ENCODE measurements around the gene NEDD4L.

Gene NEDD4L

DNA sequence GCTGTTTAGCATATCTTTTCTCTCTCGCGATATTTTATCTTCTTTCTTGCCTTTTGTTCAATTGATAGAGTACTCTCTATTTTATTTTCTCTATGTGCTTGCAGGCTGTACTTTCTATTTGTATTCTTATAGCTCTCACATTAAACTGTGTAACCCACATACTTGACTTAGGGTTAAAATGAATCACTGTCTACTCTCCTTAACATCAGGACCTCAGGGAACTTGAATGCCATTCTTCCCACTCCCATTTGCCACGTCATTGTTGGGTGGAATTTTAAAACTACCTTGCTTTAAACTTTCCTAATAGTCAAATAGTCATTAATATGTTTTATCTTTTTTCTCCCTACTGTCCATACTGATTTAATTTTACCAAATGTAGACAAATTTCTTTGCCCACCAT, 315.2 kb downstream of the NEDD4L start:
- no peak overlapping the region for H3K4me2 ChIP-seq
- H3K4me1 ChIP-seq = peaks cover 37% of the 10 kb centered on the region
- H3K27ac ChIP-seq = no peak overlapping the region
- H3K36me3 ChIP-seq = no peaks in the 10 kb centered on the region; the same call in 1 of the 2 replicates
- no peaks in the 10 kb centered on the region for H4K20me1 ChIP-seq
- no peaks in the 10 kb centered on the region for H3K27me3 ChIP-seq
- H3K4me3 ChIP-seq = no peak overlapping the region
- H3K9ac ChIP-seq = no peak overlapping the region
- no peak for TF ChIP-seq Cebpa-rat (IDR thresholded peaks at IDR 0.05)
- no peaks in the 10 kb centered on the region for H3K9me3 ChIP-seq

DNA sequence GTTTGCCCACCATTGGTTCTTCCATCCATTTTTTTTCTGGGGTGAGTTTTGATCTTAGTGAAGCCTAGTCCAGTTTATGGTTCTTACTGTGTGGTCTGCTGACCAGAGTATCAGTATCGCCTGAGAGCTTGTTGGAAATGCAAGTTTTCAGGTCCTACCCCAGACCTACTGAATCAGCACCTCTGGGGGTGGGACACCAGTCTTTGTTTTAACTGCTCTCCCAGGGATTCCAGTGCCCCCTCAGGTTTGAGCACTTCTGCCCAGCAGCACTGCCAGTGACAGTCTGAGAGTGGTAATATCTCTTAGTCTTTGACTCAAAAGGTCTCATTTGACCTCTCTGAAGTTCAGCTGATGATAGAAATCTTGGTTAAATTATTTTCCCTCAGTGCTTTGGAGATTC, 315.6 kb downstream of the NEDD4L start:
- no peak overlapping the region for H3K4me3 ChIP-seq
- H4K20me1 ChIP-seq = no peaks in the 10 kb centered on the region
- no peak overlapping the region for H3K4me2 ChIP-seq
- peaks cover 37% of the 10 kb centered on the region for H3K4me1 ChIP-seq
- H3K9ac ChIP-seq = no peak overlapping the region
- H3K36me3 ChIP-seq = no peaks in the 10 kb centered on the region; the same call in 1 of the 2 replicates
- H3K27me3 ChIP-seq = no peaks in the 10 kb centered on the region
- no peak overlapping the region for H3K27ac ChIP-seq
- no peaks in the 10 kb centered on the region for H3K9me3 ChIP-seq
- TF ChIP-seq Cebpa-rat (IDR thresholded peaks at IDR 0.05) = no peak

DNA sequence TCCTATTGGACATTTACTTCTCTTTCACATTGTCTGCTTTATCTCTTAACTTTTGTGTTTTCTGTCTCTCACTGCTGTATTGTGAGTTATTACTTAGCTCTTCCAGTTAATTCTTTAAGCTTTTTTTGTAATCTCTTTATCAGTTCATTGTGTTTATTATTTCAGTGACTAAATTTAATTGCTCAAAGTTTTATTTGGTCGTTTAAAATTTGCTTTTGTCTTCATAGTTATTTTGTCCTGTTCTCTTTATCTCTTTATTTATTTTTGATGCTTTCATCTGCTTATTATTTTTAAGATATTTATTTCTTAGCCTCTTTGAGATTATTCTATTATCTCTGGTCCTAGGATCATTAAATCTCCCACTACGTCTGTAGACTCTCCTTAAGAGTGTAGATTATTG, 316.3 kb downstream of the NEDD4L start:
- no peak overlapping the region for H3K27ac ChIP-seq
- H4K20me1 ChIP-seq = no peaks in the 10 kb centered on the region
- H3K4me1 ChIP-seq = peaks cover 38% of the 10 kb centered on the region
- H3K27me3 ChIP-seq = no peaks in the 10 kb centered on the region
- no peak overlapping the region for H3K9ac ChIP-seq
- H3K4me3 ChIP-seq = no peak overlapping the region
- no peak for TF ChIP-seq Cebpa-rat (IDR thresholded peaks at IDR 0.05)
- no peak overlapping the region for H3K4me2 ChIP-seq
- peaks cover 6% of the 10 kb centered on the region for H3K36me3 ChIP-seq
- H3K9me3 ChIP-seq = no peaks in the 10 kb centered on the region

DNA sequence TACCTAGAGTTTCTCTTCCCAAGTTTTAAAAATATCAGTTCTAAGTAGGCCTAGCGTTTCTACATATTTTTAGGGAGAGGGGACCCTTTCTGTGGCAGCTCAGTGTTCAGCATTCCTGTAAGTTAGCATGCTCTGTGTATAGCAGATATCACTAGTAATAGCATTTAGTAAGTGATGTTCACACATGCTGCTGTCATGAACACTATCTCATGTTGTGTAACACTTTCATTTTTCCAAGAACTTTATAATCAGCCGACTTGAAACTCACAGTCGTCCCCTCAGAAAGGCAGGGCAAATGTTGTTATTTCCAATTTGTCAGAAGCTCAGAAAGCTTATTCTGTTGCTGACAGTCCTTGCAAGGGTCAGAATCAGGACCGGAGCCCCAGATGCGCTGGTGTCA, 317.2 kb downstream of the NEDD4L start:
- Histone ChIP-seq H3K9ac (no peak overlapping the region), H3K4me1 (peaks cover 41% of the 10 kb centered on the region), H3K4me3 (no peak overlapping the region), H3K4me2 (peak overlapping the region; percentile 68), H4K20me1 (no peaks in the 10 kb centered on the region), H3K36me3 (peaks cover 12% of the 10 kb centered on the region), H3K27me3 (no peaks in the 10 kb centered on the region), H3K9me3 (no peaks in the 10 kb centered on the region), H3K27ac (no peak overlapping the region)
- TF ChIP-seq Cebpa-rat (IDR thresholded peaks at IDR 0.05) = no peak

DNA sequence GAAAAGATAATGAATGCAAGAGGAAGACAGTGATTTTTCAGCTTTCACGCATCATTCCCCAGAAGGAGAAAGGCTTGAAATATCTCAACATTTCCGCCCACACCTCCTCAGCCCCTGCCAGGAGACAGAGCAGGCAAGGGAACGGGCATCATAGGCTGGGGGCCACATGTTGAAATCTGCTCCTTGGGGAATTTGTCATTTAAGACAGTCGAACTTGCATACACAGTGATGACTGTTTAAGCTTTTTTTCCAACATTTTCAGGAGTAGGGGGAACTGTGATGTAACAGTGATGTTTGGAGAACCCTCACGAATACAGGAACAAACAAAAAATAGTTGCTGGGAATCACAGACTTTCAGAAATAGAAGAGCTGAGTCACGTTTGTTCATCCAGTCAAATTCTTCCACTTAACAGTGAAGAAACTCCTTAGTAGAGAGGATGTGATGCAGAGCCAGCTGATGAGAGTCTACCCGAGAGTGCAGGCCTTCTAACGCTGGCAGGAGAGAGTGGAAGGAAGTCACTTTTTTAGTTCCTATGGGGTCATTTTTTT, 318.1 kb downstream of the NEDD4L start:
- Histone ChIP-seq H3K27me3 (no peaks in the 10 kb centered on the region), H3K36me3 (peaks cover 21% of the 10 kb centered on the region), H4K20me1 (no peaks in the 10 kb centered on the region), H3K27ac (peak overlapping the region; percentile 23; the same call in 1 of the 2 replicates), H3K9ac (peak overlapping the region; percentile 3; the same call in 1 of the 2 replicates), H3K4me3 (no peak overlapping the region; the same call in 1 of the 2 replicates), H3K4me2 (peak overlapping the region; percentile 68), H3K9me3 (no peaks in the 10 kb centered on the region), H3K4me1 (peaks cover 47% of the 10 kb centered on the region)
- no peak for TF ChIP-seq Cebpa-rat (IDR thresholded peaks at IDR 0.05)

DNA sequence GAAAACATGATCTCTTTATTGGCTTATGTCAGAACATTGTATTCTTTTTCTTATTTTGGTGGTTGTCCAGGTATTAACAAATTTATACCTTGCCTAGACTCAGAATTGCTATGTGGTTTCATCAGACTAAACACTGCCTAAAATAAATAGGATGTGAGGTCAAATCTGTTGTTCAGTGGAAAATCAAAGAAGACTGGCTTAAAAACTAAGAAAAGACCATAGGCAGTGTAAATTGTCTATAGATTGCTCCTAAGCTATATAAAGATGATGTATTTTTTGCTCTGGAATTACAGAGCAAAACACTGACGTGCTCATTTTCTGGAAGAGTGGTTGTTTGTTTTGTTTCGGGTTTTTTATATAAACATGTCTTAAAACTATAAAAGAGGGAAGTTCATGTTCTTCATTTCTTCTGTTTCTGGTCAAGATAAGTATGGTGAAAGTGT, 318.8 kb downstream of the NEDD4L start:
- no peaks in the 10 kb centered on the region for H4K20me1 ChIP-seq
- no peaks in the 10 kb centered on the region for H3K9me3 ChIP-seq
- no peak overlapping the region for H3K9ac ChIP-seq
- no peak for TF ChIP-seq Cebpa-rat (IDR thresholded peaks at IDR 0.05)
- peak overlapping the region; percentile 68 for H3K4me2 ChIP-seq
- peaks cover 24% of the 10 kb centered on the region for H3K36me3 ChIP-seq
- no peaks in the 10 kb centered on the region for H3K27me3 ChIP-seq
- no peak overlapping the region for H3K4me3 ChIP-seq
- H3K4me1 ChIP-seq = peaks cover 55% of the 10 kb centered on the region
- H3K27ac ChIP-seq = no peak overlapping the region

DNA sequence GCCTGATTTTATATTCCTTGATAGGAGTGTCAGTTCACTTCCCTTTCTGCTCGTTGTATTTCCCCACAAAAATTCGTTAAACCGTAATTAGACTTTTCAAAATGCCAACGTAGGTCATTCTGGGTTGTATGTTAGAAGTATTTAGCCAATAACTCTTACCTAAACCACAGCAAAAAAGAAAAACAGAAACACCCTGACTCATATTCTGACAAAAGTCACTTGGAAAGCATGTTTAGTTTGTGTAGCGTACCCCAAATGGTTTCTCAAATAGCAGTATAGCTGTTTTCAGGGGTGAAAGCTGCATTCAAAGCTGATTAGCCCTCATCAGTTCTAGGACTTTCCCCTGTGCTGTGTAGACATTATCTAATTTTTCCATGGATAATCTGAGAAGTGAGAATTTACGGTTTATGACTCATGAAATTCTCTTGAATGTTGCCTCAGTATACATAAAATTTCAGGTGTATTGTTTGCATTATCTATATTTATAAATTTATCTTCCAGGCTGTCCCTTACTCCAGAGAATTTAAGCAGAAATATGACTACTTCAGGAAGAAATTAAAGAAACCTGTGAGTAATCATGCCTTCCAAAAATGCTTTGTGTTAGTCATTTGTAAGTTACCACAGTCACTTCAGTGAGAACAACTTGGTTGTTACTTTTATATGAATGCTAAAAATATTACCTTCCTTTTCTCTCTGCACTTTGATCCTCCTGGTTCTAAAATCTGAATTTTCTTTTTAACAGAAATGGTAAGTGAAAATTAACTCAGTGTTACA, 319.9 kb downstream of the NEDD4L start:
- no peaks in the 10 kb centered on the region for H3K27me3 ChIP-seq
- H4K20me1 ChIP-seq = no peaks in the 10 kb centered on the region
- H3K4me3 ChIP-seq = no peak overlapping the region
- H3K4me1 ChIP-seq = peaks cover 66% of the 10 kb centered on the region
- no peak overlapping the region for H3K9ac ChIP-seq
- H3K27ac ChIP-seq = no peak overlapping the region
- H3K9me3 ChIP-seq = no peaks in the 10 kb centered on the region
- TF ChIP-seq Cebpa-rat (IDR thresholded peaks at IDR 0.05) = no peak
- H3K4me2 ChIP-seq = peak overlapping the region; percentile 68
- peaks cover 27% of the 10 kb centered on the region for H3K36me3 ChIP-seq

DNA sequence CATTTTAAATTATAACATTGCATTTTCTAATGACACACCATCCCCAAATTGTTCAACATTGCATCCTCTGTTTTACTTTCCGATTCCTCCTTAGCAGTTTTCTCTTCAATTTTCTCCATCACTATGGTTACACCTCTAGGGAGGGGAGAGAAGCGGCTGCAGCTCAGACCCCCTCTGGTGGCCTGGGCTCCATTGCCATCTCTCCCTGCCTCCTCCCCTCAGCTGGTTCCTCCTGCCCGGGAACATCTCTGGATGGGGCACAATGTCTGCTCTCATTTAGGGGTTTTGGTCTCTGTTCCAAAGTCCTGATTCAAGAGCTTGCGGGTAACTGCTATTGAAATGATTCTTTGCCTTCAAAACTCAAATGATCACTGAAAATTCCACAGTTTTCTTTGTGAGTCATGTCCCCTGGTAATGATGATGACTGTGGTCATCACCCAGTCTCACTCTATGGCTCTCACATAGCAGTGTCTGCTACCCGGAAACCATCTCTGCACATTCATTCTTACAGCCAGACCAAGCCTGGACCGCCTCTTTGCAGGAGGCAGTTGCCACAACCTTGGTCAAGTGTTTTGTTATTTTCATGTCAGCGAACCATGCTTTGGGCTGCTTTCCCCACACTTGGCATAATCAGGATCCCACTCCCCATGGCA, 321.0 kb downstream of the NEDD4L start:
- H3K9me3 ChIP-seq = no peaks in the 10 kb centered on the region
- peaks cover 38% of the 10 kb centered on the region for H3K36me3 ChIP-seq
- H3K4me2 ChIP-seq = no peak overlapping the region
- no peaks in the 10 kb centered on the region for H3K27me3 ChIP-seq
- no peaks in the 10 kb centered on the region for H4K20me1 ChIP-seq
- no peak overlapping the region for H3K9ac ChIP-seq
- H3K27ac ChIP-seq = no peak overlapping the region
- no peak for TF ChIP-seq Cebpa-rat (IDR thresholded peaks at IDR 0.05)
- H3K4me1 ChIP-seq = peaks cover 69% of the 10 kb centered on the region
- no peak overlapping the region for H3K4me3 ChIP-seq

DNA sequence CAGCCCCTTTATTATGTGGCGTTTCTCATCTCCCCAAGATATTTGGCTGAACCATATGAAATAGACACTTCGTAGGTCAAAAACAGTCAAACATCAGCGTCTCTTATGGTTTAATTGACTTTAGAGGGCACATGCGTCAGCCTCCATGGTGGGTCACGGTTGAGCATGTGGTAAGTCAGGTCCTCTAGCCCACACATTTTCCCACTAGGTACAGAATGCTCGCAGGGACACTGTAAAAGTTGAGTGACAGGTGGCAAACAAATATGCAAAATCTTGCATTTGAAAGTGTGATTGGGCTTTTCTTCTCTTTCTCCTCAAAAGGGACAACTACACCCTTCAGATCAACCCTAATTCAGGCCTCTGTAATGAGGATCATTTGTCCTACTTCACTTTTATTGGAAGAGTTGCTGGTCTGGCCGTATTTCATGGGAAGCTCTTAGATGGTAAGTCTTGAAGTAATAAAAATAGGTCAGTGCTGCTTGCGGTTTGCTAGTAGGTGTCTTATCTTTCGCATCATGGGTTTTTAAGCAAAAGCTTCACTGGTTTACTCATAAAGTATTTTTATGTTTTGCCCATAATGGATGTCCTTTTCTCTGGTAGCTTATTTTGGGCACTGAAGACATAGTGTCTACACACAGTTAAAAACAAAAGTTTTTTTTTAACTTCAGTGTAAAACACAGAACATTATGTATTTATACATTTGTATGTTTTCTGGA, 323.6 kb downstream of the NEDD4L start:
- H3K4me2 ChIP-seq = peak overlapping the region; percentile 47
- TF ChIP-seq Cebpa-rat (IDR thresholded peaks at IDR 0.05) = no peak
- H3K4me3 ChIP-seq = no peak overlapping the region
- no peaks in the 10 kb centered on the region for H3K9me3 ChIP-seq
- no peak overlapping the region for H3K27ac ChIP-seq
- peaks cover 57% of the 10 kb centered on the region for H3K36me3 ChIP-seq
- no peak overlapping the region for H3K9ac ChIP-seq
- H3K4me1 ChIP-seq = peaks cover 48% of the 10 kb centered on the region
- H4K20me1 ChIP-seq = no peaks in the 10 kb centered on the region
- no peaks in the 10 kb centered on the region for H3K27me3 ChIP-seq

All from BLaER1 (cell line).